Kidney (tissue), 14 donors: ENCODE data around the gene GAS6. TPM values are rescaled to one million over a fixed set of nuclear protein-coding genes. Genes with fewer than 3 reads are reported as not detected.
"Not testable (repeated sequence)": the region's sequence is repeated elsewhere in the genome, so short reads cannot be mapped to it uniquely, and the experiment has no call there.

Experiments
- DNase-seq, 5 donors: peaks; one replicate each; pipeline ENCODE4 v3.0.0-alpha.2; 2013 to 2020
- FAIRE-seq: peaks from 2 replicates; lab custom pipeline; 2012; peaks lifted over from hg19 to GRCh38; lab: Jason Lieb, UNC
- H3K27ac ChIP-seq, 2 donors: one replicate each; pipeline ENCODE4 v1.7.0; 2013; ENCODE audit warnings: low read depth in 2 of 2, low read length in 2 of 2, inconsistent platforms in 1 of 2
- H3K27me3 ChIP-seq: one replicate; pipeline ENCODE4 v1.7.1; 2013; ENCODE audit warnings: low read length, inconsistent platforms; ENCODE audit not compliant: control insufficient read depth, insufficient read depth
- H3K36me3 ChIP-seq, 3 donors: one replicate each; pipeline versions ENCODE4 v1.7.0 to v1.7.1; 2013; ENCODE audit warnings: low read length in 3 of 3, control low read depth in 1 of 3, inconsistent platforms in 1 of 3; ENCODE audit not compliant: insufficient read depth in 3 of 3, control insufficient read depth in 2 of 3
- H3K4me1 ChIP-seq, 3 donors: one replicate each; pipeline versions ENCODE4 v1.7.0 to v1.7.1; 2013; ENCODE audit warnings: low read length in 3 of 3, inconsistent platforms in 1 of 3, low read depth in 1 of 3; ENCODE audit not compliant: control insufficient read depth in 2 of 3, insufficient read depth in 2 of 3
- H3K4me3 ChIP-seq, 3 donors: one replicate each; pipeline versions ENCODE4 v1.7.0 to v1.8.1; 2013; ENCODE audit warnings: low read length in 3 of 3, control low read depth in 1 of 3, inconsistent platforms in 1 of 3
- H3K9ac ChIP-seq, 3 donors: one replicate each; pipeline versions ENCODE4 v1.7.0 to v1.7.1; 2013; ENCODE audit warnings: low read length in 3 of 3, control low read depth in 1 of 3, inconsistent platforms in 1 of 3
- H3K9me3 ChIP-seq, 3 donors: one replicate each; pipeline versions ENCODE4 v1.7.0 to v1.7.1; 2013; ENCODE audit warnings: low read length in 3 of 3, control low read depth in 1 of 3, inconsistent platforms in 1 of 3; ENCODE audit not compliant: control insufficient read depth in 2 of 3, insufficient read depth in 1 of 3
- CTCF ChIP-seq: IDR thresholded peaks from 3 replicates; pipeline ENCODE4 v1.5.1; 2012; ENCODE audit warnings: mild to moderate bottlenecking, moderate library complexity, borderline replicate concordance; ENCODE audit not compliant: insufficient read depth; ENCODE audit errors: extremely low read depth
- intact Hi-C: fragments of 100-400 bp; cut with DNase I; formaldehyde crosslinking; loops from one replicate; pipeline ENCODE4 v1.11.1; 2022
- polyA plus RNA-seq: library from polyadenylated mRNA; stranded (reverse); fragments of 350-450 nt; fragmentation: Illumina TruSeq; extraction: RNeasy Lipid Tissue Mini Kit (QIAGEN cat#74804); gene quantifications from one replicate; pipeline ENCODE4 v1.2.3, GENCODE V29; 2014; ENCODE audit warnings: low read depth, low replicate concordance; ENCODE audit not compliant: insufficient read depth
- total RNA-seq: library from RNA; stranded (reverse); fragmentation: NEBNext Ultra II Directional; extraction: Animal tissue kit (Norgen Biotek cat#: 25700); gene quantifications from one replicate; pipeline ENCODE4 v1.2.1, GENCODE V29; 2021
- donor health status: control.
- donor health status: control.
- donor health status: control.
- donor health status: control.
- donor health status: control.
- donor health status: DM: yes; HTN: yes; CAD: no.
- donor health status: Normal renal cell carcinoma (clear cell type).

GAS6 gene
- total and polyA plus RNA-seq, 2 donors from 2014 or later, result 83.5 to 135 TPM

DNA sequence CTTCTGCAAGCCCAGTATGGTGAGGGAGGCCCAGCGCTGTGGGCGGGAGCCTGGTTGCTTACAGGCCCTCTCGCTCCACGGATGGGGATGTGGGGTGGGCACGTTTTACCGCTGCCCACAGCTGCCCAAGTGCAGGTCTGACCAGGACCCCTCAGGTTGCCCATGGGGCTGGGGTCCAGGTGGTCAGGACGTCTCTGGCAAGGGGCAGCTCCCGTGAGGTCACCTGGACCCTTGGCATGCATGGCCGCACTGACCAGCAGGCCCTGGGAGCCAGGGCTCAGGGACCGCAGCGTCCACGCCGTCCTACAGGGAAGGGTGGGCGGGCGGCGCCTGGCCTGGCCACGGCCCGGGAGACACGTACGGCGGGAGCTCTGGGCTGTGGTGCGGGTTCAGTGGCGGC, 32.8 kb downstream of the GAS6 start:
- Histone ChIP-seq H3K9me3 (no peaks in the 10 kb centered on the region), H3K27ac (no peak overlapping the region), H3K36me3 (peaks cover 0 to 6% (median 5%) of the 10 kb centered on the region in 3 donors), H3K9ac (no peak overlapping the region), H3K4me1 (no peaks in the 10 kb centered on the region), H3K4me3 (no peak overlapping the region), H3K27me3 (no peaks in the 10 kb centered on the region)
- peak in 1 of 5 donors; percentile 74 for DNase-seq
- intact Hi-C loops, result no loop called here
- TF ChIP-seq CTCF, result no peak
- no peak for FAIRE-seq

GRCh38 chr13:113830426-113830950, 33.4 kb downstream of the GAS6 start:
- intact Hi-C loops, H3K27me3 ChIP-seq, H3K4me3 ChIP-seq, H3K9me3 ChIP-seq, FAIRE-seq, H3K9ac ChIP-seq, H3K36me3 ChIP-seq, H3K4me1 ChIP-seq, H3K27ac ChIP-seq: not testable (repeated sequence)
- peak in 1 of 5 donors; percentile 13 for DNase-seq

GRCh38 chr13:113828282-113828825, 35.5 kb downstream of the GAS6 start:
- Histone ChIP-seq H3K4me3 (no peak overlapping the region), H3K36me3 (peaks cover 0 to 5% (median under 1%) of the 10 kb centered on the region in 3 donors), H3K4me1 (no peaks in the 10 kb centered on the region), H3K9ac (no peak overlapping the region), H3K27ac (no peak overlapping the region), H3K9me3 (no peaks in the 10 kb centered on the region), H3K27me3 (no peaks in the 10 kb centered on the region)
- DNase-seq (peak in 1 of 5 donors; percentile 36), FAIRE-seq (no peak)
- intact Hi-C loops, result no loop called here
- TF ChIP-seq CTCF, result no peak

DNA sequence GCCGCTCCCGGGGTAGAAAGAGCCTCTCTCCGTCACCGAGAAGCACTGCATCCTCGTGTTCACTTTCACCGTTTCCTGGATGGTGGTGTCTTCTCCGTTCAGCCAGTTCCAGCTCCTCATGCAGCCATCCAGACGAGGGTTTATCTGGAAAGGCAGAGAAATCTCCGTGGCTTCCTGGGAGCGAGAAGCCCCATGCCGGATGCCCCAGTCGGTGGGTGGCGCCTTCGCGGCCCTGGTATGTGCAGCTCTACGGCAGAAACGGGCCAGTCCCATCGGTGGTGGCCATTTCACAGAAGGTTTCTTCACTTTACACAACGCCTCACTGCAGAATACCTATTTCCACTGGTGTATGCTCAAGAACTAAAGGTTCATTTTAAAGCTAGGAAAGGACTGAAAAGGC, 36.9 kb downstream of the GAS6 start:
- peak in 1 of 5 donors; percentile 30 for DNase-seq
- Histone ChIP-seq H3K9me3 (no peaks in the 10 kb centered on the region), H3K36me3 (peaks cover 0 to 5% (median 2%) of the 10 kb centered on the region in 3 donors), H3K4me3 (no peak overlapping the region), H3K27ac (no peak overlapping the region), H3K27me3 (no peaks in the 10 kb centered on the region), H3K4me1 (peaks cover 0 to under 1% (median 0%) of the 10 kb centered on the region in 3 donors), H3K9ac (no peak overlapping the region)
- no peak for TF ChIP-seq CTCF
- FAIRE-seq, result no peak
- intact Hi-C loops, result no loop called here

- FAIRE-seq, H3K27me3 ChIP-seq, H3K9me3 ChIP-seq, H3K4me1 ChIP-seq, H3K4me3 ChIP-seq, H3K9ac ChIP-seq, H3K36me3 ChIP-seq, intact Hi-C loops, H3K27ac ChIP-seq: not testable (repeated sequence)
- DNase-seq, result peak in 1 of 5 donors; percentile 23
Observed at GRCh38 chr13:113826446-113826845, 37.4 kb downstream of the GAS6 start.
